Esophagus muscularis mucosa (tissue), 4 donors: ENCODE results near the gene DHRS7C. TPM values are rescaled to one million over a fixed set of nuclear protein-coding genes. Genes with fewer than 3 reads are reported as not detected.

Experiments used
- DNase-seq: peaks from one replicate; pipeline ENCODE4 v3.0.0-alpha.2; 2017; ENCODE audit errors: extremely low spot score
- H3K27ac ChIP-seq, 4 donors: fragments of 200-600 bp; sonication (generic); replicated peaks in 1 of 4; 1 replicate in 3 of 4; 2 replicates in 1 of 4; pipeline ENCODE4 v1.5.1; 2016 to 2019; ENCODE audit warnings: mild to moderate bottlenecking in 1 of 4
- H3K27me3 ChIP-seq, 4 donors: fragments of 200-600 bp; sonication (generic); one replicate each; pipeline versions ENCODE4 v1.5.1 to v1.6.0; 2016 to 2019
- H3K36me3 ChIP-seq, 4 donors: fragments of 200-600 bp; sonication (generic); one replicate each; pipeline ENCODE4 v1.5.1; 2016 to 2019
- H3K4me1 ChIP-seq, 4 donors: fragments of 200-600 bp; sonication (generic); one replicate each; pipeline ENCODE4 v1.5.1; 2016 to 2019
- H3K4me3 ChIP-seq, 4 donors: fragments of 200-600 bp; sonication (generic); 1 replicate in 2 of 4; 2 replicates in 2 of 4; pipeline ENCODE4 v1.5.1; 2016 to 2019; ENCODE audit warnings: mild to moderate bottlenecking in 4 of 4, moderate library complexity in 1 of 4
- H3K9me3 ChIP-seq, 4 donors: fragments of 200-600 bp; sonication (generic); 1 replicate in 3 of 4; 2 replicates in 1 of 4; pipeline ENCODE4 v1.5.1; 2016 to 2019
- CTCF ChIP-seq, 3 experiments: fragments of 200-600 bp in 2 of 3; fragments of 450-650 bp in 1 of 3; sonication (generic) in 2 of 3; IDR thresholded peaks; one replicate each; pipeline ENCODE4 v1.5.1; 2017 to 2019; ENCODE audit warnings: antibody characterized with exemption in 3 of 3, mild to moderate bottlenecking in 2 of 3, moderate library complexity in 1 of 3
- EP300 ChIP-seq: sonication (generic); formaldehyde crosslinking; IDR thresholded peaks from one replicate; pipeline ENCODE4 v1.6.1; 2017; ENCODE audit warnings: antibody characterized with exemption
- POLR2A ChIP-seq: fragments of 450-650 bp; IDR thresholded peaks from one replicate; pipeline ENCODE4 v1.6.1; 2017; ENCODE audit warnings: antibody characterized with exemption, moderate library complexity, mild to moderate bottlenecking, low read depth
- POLR2AphosphoS5 ChIP-seq, 2 donors: sonication (generic); formaldehyde crosslinking; IDR thresholded peaks; one replicate each; pipeline ENCODE4 v1.6.1; 2017; ENCODE audit warnings: antibody characterized with exemption in 2 of 2
- WGBS: methylation state at CpG from one replicate; pipeline ENCODE4 v1.1.5; 2018; 5-methylcytosine and 5-hydroxymethylcytosine counted together
- intact Hi-C: fragments of 100-400 bp; cut with DNase I; formaldehyde crosslinking; loops from one replicate; pipeline ENCODE4 v1.15.1; 2023
- total RNA-seq, 4 donors: library from RNA; depleted of rRNA; stranded (reverse); fragments of >200 nt; gene quantifications; one replicate each; pipeline versions ENCODE4 v1.1.0 to v1.2.1, GENCODE V29; 2016

DHRS7C gene
- total RNA-seq, 4 donors from 2014 or later: not detected

GRCh38 chr17:9816472-9816871, 25.1 kb upstream of the DHRS7C start:
- 53% methylated on average over 10 of the region's 10 CpGs for WGBS
- no peak for TF ChIP-seq POLR2AphosphoS5 (IDR thresholded peaks at IDR 0.05)
- TF ChIP-seq POLR2A: no peak
- TF ChIP-seq CTCF (IDR thresholded peaks at IDR 0.05): no peak
- no peak for TF ChIP-seq EP300
- H3K36me3 ChIP-seq: no peaks in the 10 kb centered on the region
- no peaks in the 10 kb centered on the region for H3K27me3 ChIP-seq
- intact Hi-C loops: no loop called here
- H3K4me1 ChIP-seq: peaks cover 0 to 15% (median 11%) of the 10 kb centered on the region in 4 donors
- H3K27ac ChIP-seq: no peak overlapping the region
- no peak for DNase-seq
- H3K9me3 ChIP-seq: no peaks in the 10 kb centered on the region
- no peak overlapping the region for H3K4me3 ChIP-seq

GRCh38 chr17:9814337-9814945, 23.0 kb upstream of the DHRS7C start:
- intact Hi-C loops: no loop called here
- TF ChIP-seq POLR2A: no peak

GRCh38 chr17:9813166-9813565, 21.8 kb upstream of the DHRS7C start:
- TF ChIP-seq EP300 (no peak), POLR2AphosphoS5 (IDR thresholded peaks at IDR 0.05) (no peak), POLR2A (no peak), CTCF (IDR thresholded peaks at IDR 0.05) (no peak)
- peaks cover 0 to 7% (median 3%) of the 10 kb centered on the region in 4 donors for H3K4me1 ChIP-seq
- DNase-seq: no peak
- H3K27me3 ChIP-seq: no peaks in the 10 kb centered on the region
- 78% methylated on average over 9 of the region's 9 CpGs for WGBS
- H3K36me3 ChIP-seq: no peaks in the 10 kb centered on the region
- H3K9me3 ChIP-seq: no peaks in the 10 kb centered on the region
- intact Hi-C loops: no loop called here
- H3K4me3 ChIP-seq: no peak overlapping the region
- no peak overlapping the region for H3K27ac ChIP-seq

More at GRCh38 chr17:9814337-9814945, 23.0 kb upstream of the DHRS7C start:
- Histone ChIP-seq H3K36me3 (no peaks in the 10 kb centered on the region), H3K27ac (no peak overlapping the region), H3K27me3 (no peaks in the 10 kb centered on the region), H3K4me3 (no peak overlapping the region), H3K9me3 (no peaks in the 10 kb centered on the region), H3K4me1 (peaks cover 0 to 7% (median 3%) of the 10 kb centered on the region in 4 donors)
- WGBS: 81% methylated on average over 14 of the region's 14 CpGs
- no peak for DNase-seq

- DNase-seq: no peak
- no peaks in the 10 kb centered on the region for H3K27me3 ChIP-seq
- intact Hi-C loops: no loop called here
- no peak overlapping the region for H3K27ac ChIP-seq
- no peak for TF ChIP-seq POLR2A
- peak in 1 of 2 donors; percentile 29 for TF ChIP-seq POLR2AphosphoS5 (IDR thresholded peaks at IDR 0.05)
- no peak overlapping the region for H3K4me3 ChIP-seq
- peaks cover 0 to 3% (median 3%) of the 10 kb centered on the region in 4 donors for H3K4me1 ChIP-seq
- H3K9me3 ChIP-seq: no peaks in the 10 kb centered on the region
- WGBS: 72% methylated on average over 11 of the region's 11 CpGs
- no peaks in the 10 kb centered on the region for H3K36me3 ChIP-seq
These were observed 20.1 kb upstream of the DHRS7C start for GRCh38 chr17:9811537-9811936.

- intact Hi-C loops: no loop called here
- no peaks in the 10 kb centered on the region for H3K36me3 ChIP-seq
- no peak overlapping the region for H3K27ac ChIP-seq
- DNase-seq: no peak
- H3K4me3 ChIP-seq: no peak overlapping the region
- peaks cover 0 to 3% (median 3%) of the 10 kb centered on the region in 4 donors for H3K4me1 ChIP-seq
- TF ChIP-seq POLR2A (no peak), POLR2AphosphoS5 (IDR thresholded peaks at IDR 0.05) (no peak), CTCF (IDR thresholded peaks at IDR 0.05) (no peak), EP300 (no peak)
- H3K27me3 ChIP-seq: no peaks in the 10 kb centered on the region
- 88% methylated on average over 5 of the region's 5 CpGs for WGBS
- H3K9me3 ChIP-seq: no peaks in the 10 kb centered on the region
These were observed 19.7 kb upstream of the DHRS7C start for GRCh38 chr17:9811086-9811485.
